GM23338 (cell line): ENCODE data around the gene DNM2. TPM values are rescaled to one million over a fixed set of nuclear protein-coding genes. Genes with fewer than 3 reads are reported as not detected.

ENCODE experiments used
- ATAC-seq: fragments of 200-7000 bp; cut with Tn5 transposase; 3 replicates; pipeline ENCODE4 v1.9.1; 2020
- DNase-seq: peaks from one replicate; pipeline ENCODE4 v3.0.0-alpha.2; 2015; ENCODE audit warnings: low spot score
- H2AFZ ChIP-seq: fragments of 200-600 bp; sonication (generic); 2 replicates; pipeline ENCODE4 v1.8.0; 2016; ENCODE audit warnings: antibody characterized with exemption, mild to moderate bottlenecking, moderate library complexity
- H3F3A ChIP-seq: fragments of 200-600 bp; sonication (generic); replicated peaks from 2 replicates; pipeline ENCODE4 v1.8.0; 2017; ENCODE audit warnings: antibody characterized with exemption, mixed run types, low read depth
- H3K27ac ChIP-seq: fragments of 200-600 bp; sonication (generic); 2 replicates; pipeline ENCODE4 v1.6.1; 2016; ENCODE audit warnings: low read depth
- H3K27me3 ChIP-seq: fragments of 200-600 bp; sonication (generic); 2 replicates; pipeline ENCODE4 v1.8.0; 2016; ENCODE audit warnings: mild to moderate bottlenecking, mixed run types, moderate library complexity; ENCODE audit not compliant: insufficient read depth
- H3K36me3 ChIP-seq: fragments of 200-600 bp; sonication (generic); 2 replicates; pipeline ENCODE4 v1.8.0; 2016; ENCODE audit warnings: mild to moderate bottlenecking; ENCODE audit not compliant: insufficient read depth
- H3K4me1 ChIP-seq: fragments of 200-600 bp; sonication (generic); 2 replicates; pipeline ENCODE4 v1.8.0; 2016; ENCODE audit warnings: mild to moderate bottlenecking, moderate library complexity; ENCODE audit not compliant: insufficient read depth
- H3K4me2 ChIP-seq: fragments of 200-600 bp; sonication (generic); 2 replicates; pipeline ENCODE4 v1.7.1; 2017; ENCODE audit warnings: mixed run types
- H3K4me3 ChIP-seq: fragments of 200-600 bp; sonication (generic); 2 replicates; pipeline ENCODE4 v1.6.1; 2016; ENCODE audit warnings: mixed run types
- H3K79me2 ChIP-seq: fragments of 200-600 bp; sonication (generic); replicated peaks from 2 replicates; pipeline ENCODE4 v1.8.0; 2017; ENCODE audit warnings: mild to moderate bottlenecking; ENCODE audit not compliant: insufficient read depth
- H3K9me2 ChIP-seq: fragments of 200-600 bp; sonication (generic); 2 replicates; pipeline ENCODE4 v1.8.0; 2017; ENCODE audit not compliant: insufficient read depth
- H4K20me1 ChIP-seq: fragments of 200-600 bp; sonication (generic); replicated peaks from 2 replicates; pipeline ENCODE4 v1.8.0; 2017; ENCODE audit warnings: mild to moderate bottlenecking; ENCODE audit not compliant: insufficient read depth
- H3K27ac Mint-ChIP-seq: 2 replicates; pipeline ENCODE4 v1.8.0; 2020; ENCODE audit warnings: inconsistent platforms, mild to moderate bottlenecking, moderate library complexity, mixed read lengths
- H3K27me3 Mint-ChIP-seq: 3 replicates; pipeline ENCODE4 v1.8.0; 2022; ENCODE audit warnings: low read depth, mild to moderate bottlenecking, moderate library complexity, mixed read lengths, inconsistent platforms; ENCODE audit not compliant: insufficient read depth, poor library complexity
- H3K36me3 Mint-ChIP-seq: 3 replicates; pipeline ENCODE4 v1.8.0; 2021; ENCODE audit warnings: low read depth, mild to moderate bottlenecking, inconsistent platforms, moderate library complexity, mixed read lengths
- H3K4me1 Mint-ChIP-seq: 3 replicates; pipeline ENCODE4 v1.8.0; 2020; ENCODE audit warnings: mild to moderate bottlenecking, inconsistent platforms, mixed read lengths
- H3K4me3 Mint-ChIP-seq: 3 replicates; pipeline ENCODE4 v1.8.0; 2021; ENCODE audit warnings: moderate library complexity, mild to moderate bottlenecking, inconsistent platforms, mixed read lengths
- H3K9me3 Mint-ChIP-seq: 3 replicates; pipeline ENCODE4 v1.8.0; 2020; ENCODE audit warnings: moderate library complexity, mild to moderate bottlenecking, inconsistent platforms, mixed read lengths
- ETS1 ChIP-seq: IDR thresholded peaks from 2 replicates; pipeline ENCODE4 v1.6.1; 2016; ENCODE audit warnings: antibody characterized with exemption
- NANOG ChIP-seq: IDR thresholded peaks from 2 replicates; pipeline ENCODE4 v1.6.1; 2016; ENCODE audit warnings: antibody characterized with exemption, borderline replicate concordance
- ZNF462 ChIP-seq: fragments of 250-450 bp; sonication (Bioruptor Pico); IDR thresholded peaks from 2 replicates; pipeline ENCODE4 v1.5.0; 2020; ENCODE audit warnings: mild to moderate bottlenecking, moderate library complexity
- polyA plus RNA-seq: library from polyadenylated mRNA; unstranded; fragments of >200 nt; fragmentation: Nextera tagmentation; extraction: Ambion mirVana; gene quantifications from 2 replicates; pipeline ENCODE4 v1.2.1, GENCODE V29; 2016
- total RNA-seq: library from RNA; depleted of rRNA; stranded (reverse); fragments of >200 nt; shearing (Covaris generic); gene quantifications from 2 replicates; pipeline ENCODE4 v1.2.3, GENCODE V29; 2014
- TF ChIP-seq, protein P1 (sequence below), 2 experiments: fragments of 200-600 bp in 1 of 2; sonication (generic) in 1 of 2; conservative IDR thresholded peaks; 2 replicates each; pipeline versions ENCODE4 v1.5.1 to v1.6.1; 2016 to 2017; ENCODE audit warnings: antibody characterized with exemption in 2 of 2, low read depth in 2 of 2, mild to moderate bottlenecking in 2 of 2, moderate library complexity in 1 of 2

Gene DNM2
- total and polyA plus RNA-seq, 2 experiments from 2014 or later: 40.7 to 138 TPM

- no peak for TF ChIP-seq ZNF462
- TF ChIP-seq NANOG: no peak
These were observed 121.5 kb downstream of the DNM2 start (continued) for GRCh38 chr19:10839114-10840050.

GRCh38 chr19:10842788-10843187, 124.9 kb downstream of the DNM2 start:
- DNase-seq (no peak), ATAC-seq (no peak)
- Histone ChIP-seq H3K4me3 (no peak overlapping the region), H3K9me2 (no peaks in the 10 kb centered on the region), H3K4me2 (no peak overlapping the region), H3K79me2 (no peaks in the 10 kb centered on the region), H4K20me1 (no peaks in the 10 kb centered on the region), H3F3A (no peaks in the 10 kb centered on the region), H3K4me1 (no peaks in the 10 kb centered on the region), H3K27ac (no peak overlapping the region), H3K27me3 (no peaks in the 10 kb centered on the region), H3K36me3 (no peaks in the 10 kb centered on the region), H2AFZ (no peak overlapping the region)
- Mint-ChIP-seq H3K9me3 (peaks cover 46% of the 10 kb centered on the region), H3K27me3 (peaks cover 7% of the 10 kb centered on the region), H3K27ac (no peak overlapping the region), H3K4me3 (no peak overlapping the region), H3K36me3 (peaks cover 4% of the 10 kb centered on the region; the same call in 2 of the 3 replicates), H3K4me1 (no peaks in the 10 kb centered on the region)
- TF ChIP-seq ETS1: no peak
- TF ChIP-seq, protein P1, sequence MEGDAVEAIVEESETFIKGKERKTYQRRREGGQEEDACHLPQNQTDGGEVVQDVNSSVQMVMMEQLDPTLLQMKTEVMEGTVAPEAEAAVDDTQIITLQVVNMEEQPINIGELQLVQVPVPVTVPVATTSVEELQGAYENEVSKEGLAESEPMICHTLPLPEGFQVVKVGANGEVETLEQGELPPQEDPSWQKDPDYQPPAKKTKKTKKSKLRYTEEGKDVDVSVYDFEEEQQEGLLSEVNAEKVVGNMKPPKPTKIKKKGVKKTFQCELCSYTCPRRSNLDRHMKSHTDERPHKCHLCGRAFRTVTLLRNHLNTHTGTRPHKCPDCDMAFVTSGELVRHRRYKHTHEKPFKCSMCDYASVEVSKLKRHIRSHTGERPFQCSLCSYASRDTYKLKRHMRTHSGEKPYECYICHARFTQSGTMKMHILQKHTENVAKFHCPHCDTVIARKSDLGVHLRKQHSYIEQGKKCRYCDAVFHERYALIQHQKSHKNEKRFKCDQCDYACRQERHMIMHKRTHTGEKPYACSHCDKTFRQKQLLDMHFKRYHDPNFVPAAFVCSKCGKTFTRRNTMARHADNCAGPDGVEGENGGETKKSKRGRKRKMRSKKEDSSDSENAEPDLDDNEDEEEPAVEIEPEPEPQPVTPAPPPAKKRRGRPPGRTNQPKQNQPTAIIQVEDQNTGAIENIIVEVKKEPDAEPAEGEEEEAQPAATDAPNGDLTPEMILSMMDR (conservative IDR thresholded peaks at IDR 0.05; ENCODE audit: low read depth in 2 of 2): no peak
